Brain microvascular endothelial cell (primary cell): ENCODE measurements around the gene TMEM44.
"Not testable (repeated sequence)": the region's sequence is repeated elsewhere in the genome, so short reads cannot be mapped to it uniquely, and the experiment has no call there.

Experiments used
- DNase-seq: peaks from one replicate; pipeline ENCODE4 v3.0.0-alpha.2; 2020
- H3K27ac ChIP-seq: fragments of 250-450 bp; sonication (Bioruptor Pico); 2 replicates; pipeline ENCODE4 v1.5.1; 2020; ENCODE audit warnings: mild to moderate bottlenecking, moderate library complexity
- H3K27me3 ChIP-seq: fragments of 250-450 bp; sonication (Bioruptor Pico); replicated peaks from 2 replicates; pipeline ENCODE4 v1.5.1; 2020; ENCODE audit warnings: mild to moderate bottlenecking
- H3K36me3 ChIP-seq: fragments of 250-450 bp; sonication (Bioruptor Pico); replicated peaks from 2 replicates; pipeline ENCODE4 v1.5.1; 2020; ENCODE audit warnings: mild to moderate bottlenecking
- H3K4me3 ChIP-seq: 2 replicates; pipeline ENCODE4 v1.5.1; 2011; ENCODE audit warnings: low read depth, mild to moderate bottlenecking, control low read depth, low read length, moderate library complexity
- in situ Hi-C: cut with HindIII; loops from 2 replicates; pipeline ENCODE4 v1.10.0; 2017; ENCODE audit warnings: low sequenced_read_pairs, low pct_ligation_motif_present
- TF ChIP-seq, protein P1 (sequence below): IDR thresholded peaks from 2 replicates; pipeline ENCODE4 v1.5.1; 2011; ENCODE audit warnings: low read depth, mild to moderate bottlenecking, moderate library complexity, low read length, control low read depth, inconsistent platforms; ENCODE audit errors: missing control alignments

TMEM44 gene

DNA sequence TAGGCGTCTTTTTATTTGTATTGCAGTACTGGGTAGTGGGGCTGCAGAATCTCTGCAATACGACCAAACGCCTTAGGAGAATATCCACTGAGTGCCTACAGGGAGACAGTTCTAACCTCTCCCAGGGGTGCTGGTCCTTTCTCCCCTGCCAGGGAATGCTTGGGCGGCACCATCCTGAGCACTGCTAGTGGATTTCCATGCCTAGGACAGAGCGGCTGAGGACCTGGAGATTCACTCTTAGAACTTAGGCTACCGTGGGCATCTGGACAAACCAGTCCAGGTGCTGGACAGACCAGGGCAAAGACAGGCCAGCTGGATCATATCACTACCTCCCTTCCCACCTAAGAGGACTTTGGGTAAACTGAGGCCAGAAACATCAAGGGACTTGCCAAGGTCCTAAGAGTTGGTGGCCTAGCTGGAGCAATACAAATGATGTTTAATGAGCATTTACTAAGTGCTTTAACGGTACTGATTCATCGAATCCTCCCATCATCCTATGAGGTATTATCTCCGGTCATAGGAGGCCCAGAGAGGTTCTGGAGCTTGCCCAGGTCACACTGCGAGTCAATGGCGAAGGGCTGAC is 902 bp downstream of the TMEM44 start:
- H3K4me3 ChIP-seq, result peak overlapping the region; percentile 74
- H3K27ac ChIP-seq, result peak overlapping the region; percentile 60
- H3K27me3 ChIP-seq, result no peaks in the 10 kb centered on the region
- DNase-seq, result no peak
- in situ Hi-C loops, result no loop called here
- peaks cover 23% of the 10 kb centered on the region for H3K36me3 ChIP-seq
- TF ChIP-seq, protein P1, sequence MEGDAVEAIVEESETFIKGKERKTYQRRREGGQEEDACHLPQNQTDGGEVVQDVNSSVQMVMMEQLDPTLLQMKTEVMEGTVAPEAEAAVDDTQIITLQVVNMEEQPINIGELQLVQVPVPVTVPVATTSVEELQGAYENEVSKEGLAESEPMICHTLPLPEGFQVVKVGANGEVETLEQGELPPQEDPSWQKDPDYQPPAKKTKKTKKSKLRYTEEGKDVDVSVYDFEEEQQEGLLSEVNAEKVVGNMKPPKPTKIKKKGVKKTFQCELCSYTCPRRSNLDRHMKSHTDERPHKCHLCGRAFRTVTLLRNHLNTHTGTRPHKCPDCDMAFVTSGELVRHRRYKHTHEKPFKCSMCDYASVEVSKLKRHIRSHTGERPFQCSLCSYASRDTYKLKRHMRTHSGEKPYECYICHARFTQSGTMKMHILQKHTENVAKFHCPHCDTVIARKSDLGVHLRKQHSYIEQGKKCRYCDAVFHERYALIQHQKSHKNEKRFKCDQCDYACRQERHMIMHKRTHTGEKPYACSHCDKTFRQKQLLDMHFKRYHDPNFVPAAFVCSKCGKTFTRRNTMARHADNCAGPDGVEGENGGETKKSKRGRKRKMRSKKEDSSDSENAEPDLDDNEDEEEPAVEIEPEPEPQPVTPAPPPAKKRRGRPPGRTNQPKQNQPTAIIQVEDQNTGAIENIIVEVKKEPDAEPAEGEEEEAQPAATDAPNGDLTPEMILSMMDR, result no peak

DNA sequence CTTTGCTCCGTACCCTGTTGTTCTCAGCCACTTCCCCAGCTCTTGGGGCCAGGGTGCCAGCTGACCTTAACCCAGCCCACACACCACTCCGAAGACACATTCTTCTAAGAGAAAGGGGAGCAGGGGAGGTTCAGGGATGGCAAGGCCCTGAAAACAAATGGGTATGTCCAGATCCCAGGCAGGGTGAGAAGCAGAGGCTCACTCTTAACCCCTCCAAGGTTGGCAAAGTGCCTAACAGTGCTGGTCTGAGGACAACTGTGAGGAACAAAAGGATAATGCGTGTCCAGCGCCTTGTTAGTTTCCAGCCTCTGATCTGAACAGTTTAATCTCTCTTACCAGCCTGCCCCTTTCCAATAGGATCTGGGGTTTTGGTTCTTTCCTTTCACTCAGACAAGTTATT is 1.5 kb downstream of the TMEM44 start:
- Histone ChIP-seq H3K27ac (no peak overlapping the region), H3K4me3 (no peak overlapping the region), H3K36me3 (peaks cover 27% of the 10 kb centered on the region), H3K27me3 (no peaks in the 10 kb centered on the region)
- in situ Hi-C loops, result no loop called here
- DNase-seq, result no peak
- TF ChIP-seq, protein P1, result no peak

DNA sequence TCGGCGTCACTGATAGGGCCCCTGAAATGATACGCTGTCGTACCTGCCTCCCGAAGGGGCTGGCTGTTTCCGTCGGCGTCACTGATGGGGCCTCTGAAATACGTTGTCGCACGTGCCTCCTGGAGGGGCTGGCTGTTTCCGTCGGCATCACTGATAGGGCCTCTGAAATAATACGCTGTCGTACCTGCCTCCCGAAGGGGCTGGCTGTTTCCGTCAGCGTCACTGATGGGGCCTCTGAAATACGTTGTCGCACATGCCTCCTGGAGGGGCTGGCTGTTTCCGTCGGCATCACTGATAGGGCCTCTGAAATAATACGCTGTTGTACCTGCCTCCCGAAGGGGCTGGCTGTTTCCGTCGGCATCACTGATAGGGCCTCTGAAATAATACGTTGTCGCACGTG is 2.5 kb downstream of the TMEM44 start:
- in situ Hi-C loops, DNase-seq, H3K4me3 ChIP-seq, H3K27ac ChIP-seq, H3K27me3 ChIP-seq: not testable (repeated sequence)
- peaks cover 35% of the 10 kb centered on the region for H3K36me3 ChIP-seq

DNA sequence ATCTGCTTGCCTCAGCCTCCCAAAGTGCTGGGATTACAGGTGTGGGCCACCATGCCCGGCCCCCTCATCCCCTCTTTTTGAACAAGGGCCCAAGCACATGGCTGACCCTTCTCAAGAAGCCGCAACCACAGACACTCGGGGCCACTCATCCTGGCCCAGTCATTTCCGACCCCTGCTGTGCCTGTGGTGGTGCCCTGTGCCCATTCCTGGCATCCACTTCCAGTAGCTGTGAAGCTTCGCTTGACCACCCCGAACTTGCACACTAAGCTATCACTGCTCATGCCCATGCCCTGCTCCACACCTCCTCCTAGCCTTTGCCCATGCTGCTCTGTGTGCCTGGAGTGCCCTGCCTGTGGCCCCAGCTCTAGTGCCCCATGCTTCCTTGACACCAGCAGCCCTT is 8.3 kb downstream of the TMEM44 start:
- TF ChIP-seq, protein P1, result no peak
- Histone ChIP-seq H3K36me3 (peaks cover 74% of the 10 kb centered on the region), H3K4me3 (no peak overlapping the region), H3K27me3 (no peaks in the 10 kb centered on the region), H3K27ac (no peak overlapping the region)
- in situ Hi-C loops, result no loop called here
- no peak for DNase-seq

DNA sequence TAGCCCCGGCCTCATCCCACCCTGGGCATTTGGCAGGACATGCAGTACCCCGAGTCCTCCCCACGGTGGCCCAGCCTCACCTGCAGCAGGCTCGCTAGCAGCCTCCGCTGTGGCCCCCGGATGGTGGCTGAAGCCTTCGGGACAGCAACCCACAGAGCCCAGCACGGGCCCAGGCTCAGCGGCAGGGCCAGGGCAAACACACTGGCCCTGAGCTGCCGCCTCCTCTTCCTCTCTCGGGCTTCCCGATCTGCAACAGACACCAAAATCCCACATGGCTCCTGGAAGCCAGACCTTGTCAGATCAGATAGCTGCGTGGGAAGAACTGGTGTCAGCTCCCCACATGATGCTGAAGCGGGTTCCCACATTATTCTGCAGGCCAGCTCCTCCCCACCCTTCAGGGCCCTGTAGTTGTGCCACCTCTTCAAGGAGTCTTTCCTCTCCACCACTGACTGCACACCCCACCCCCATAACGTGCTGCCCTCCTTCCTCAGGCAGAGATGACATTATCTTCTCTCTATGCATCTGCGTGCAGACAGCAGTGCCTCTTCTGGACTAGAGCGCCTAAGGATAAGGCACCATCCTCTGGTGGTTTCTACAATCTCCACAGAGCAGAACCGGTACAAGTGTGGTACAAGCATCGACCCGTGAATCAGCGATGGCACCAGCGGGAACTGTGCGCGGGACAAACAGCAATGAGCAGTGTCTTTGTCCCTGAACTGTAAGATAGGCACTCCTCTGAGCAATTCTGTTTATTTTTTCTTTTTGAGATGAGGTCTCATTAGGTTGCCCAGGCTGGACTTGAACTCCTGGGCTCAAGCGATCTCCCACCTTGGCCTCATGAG is 9.5 kb downstream of the TMEM44 start:
- TF ChIP-seq, protein P1, result no peak
- Histone ChIP-seq H3K4me3 (no peak overlapping the region), H3K27ac (no peak overlapping the region), H3K27me3 (no peaks in the 10 kb centered on the region), H3K36me3 (peaks cover 81% of the 10 kb centered on the region)
- no peak for DNase-seq
- in situ Hi-C loops, result no loop called here

DNA sequence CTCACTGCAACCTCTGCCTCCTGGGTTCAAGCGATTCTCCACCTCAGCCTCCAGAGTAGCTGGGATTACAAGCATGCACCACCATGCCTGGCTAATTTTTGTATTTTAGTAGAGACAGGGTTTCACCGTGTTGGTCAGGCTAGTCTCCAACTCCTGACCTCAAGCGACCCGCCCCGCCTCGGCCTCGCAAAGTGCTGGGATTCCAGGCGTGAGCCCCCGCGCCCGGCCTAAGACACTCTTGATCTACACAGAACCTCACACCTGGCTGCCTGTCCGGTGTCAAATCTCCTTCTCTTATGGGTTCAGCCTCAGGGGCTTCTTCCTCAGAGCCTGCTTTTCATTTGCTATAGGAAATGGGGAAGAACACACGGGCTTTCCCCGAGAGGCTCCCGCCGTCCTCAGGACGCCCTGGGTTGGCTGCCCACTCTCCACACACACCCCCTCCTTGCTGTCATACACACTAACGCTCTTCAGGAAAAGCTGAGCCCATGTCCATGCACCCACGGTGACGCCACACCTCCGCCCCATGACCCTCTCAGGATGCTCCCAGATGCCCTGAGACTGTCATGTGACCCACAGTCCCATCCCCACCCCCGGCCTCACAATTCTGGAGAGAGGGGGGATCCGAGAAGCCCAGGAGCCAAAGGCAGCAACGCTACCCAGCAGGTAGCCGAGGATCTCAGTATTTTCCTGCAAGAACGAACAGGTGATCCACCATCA is 10.4 kb downstream of the TMEM44 start:
- DNase-seq, result no peak
- in situ Hi-C loops, result no loop called here
- TF ChIP-seq, protein P1, result no peak
- Histone ChIP-seq H3K27ac (no peak overlapping the region), H3K27me3 (no peaks in the 10 kb centered on the region), H3K4me3 (no peak overlapping the region), H3K36me3 (peaks cover 77% of the 10 kb centered on the region)
